ENCODE data around the gene OIP5. TPM values are rescaled to one million over a fixed set of nuclear protein-coding genes. Genes with fewer than 3 reads are reported as not detected.
"Not testable (repeated sequence)": the region's sequence is repeated elsewhere in the genome, so short reads cannot be mapped to it uniquely, and the experiment has no call there.

Gene OIP5
- total and polyA plus RNA-seq, 4 experiments from 2014 or later: 0.52 to 0.76 (median 0.71) TPM

- H3K4me1 ChIP-seq (ENCODE audit: insufficient read depth, low read length): peaks cover 29% of the 10 kb centered on the region
- H3K27me3 ChIP-seq (ENCODE audit: insufficient read depth, low read length): no peaks in the 10 kb centered on the region
- ChIA-PET POLR2A (ENCODE audit: partially characterized antibody) (interaction anchor here (0.9 to 1.9 kb wide), 6 partner anchors 10 to 328 kb away, joined by 3 to 16 read pairs (median 9); partner anchors contain the start of genes INO80 and MGA), CTCF (ENCODE audit: partially characterized antibody) (interaction anchor here (0.6 to 1.7 kb wide), 8 partner anchors 8 to 1146 kb away, joined by 3 to 6 read pairs (median 3); no protein-coding TSS in a partner anchor)
- no peaks in the 10 kb centered on the region for H3K36me3 ChIP-seq (ENCODE audit: insufficient read depth, low read length)
- peaks cover 0 to 12% of the 10 kb centered on the region in 2 donors for H3K36me3 Mint-ChIP-seq
- H3K4me3 ChIP-seq (ENCODE audit: low read length in 2 of 2): peak overlapping the region; percentile 88 to 89
- intact Hi-C loops (cut with micrococcal nuclease): loop anchor here (1.0 to 10.0 kb wide), 9 partner anchors 49 to 943 kb away; partner anchors contain the start of genes CHP1, DNAJC17, EXD1 and INO80
- H3K9me3 Mint-ChIP-seq: no peaks in the 10 kb centered on the region
- peaks cover 16 to 44% (median 28%) of the 10 kb centered on the region in 4 donors for H3K4me1 Mint-ChIP-seq
- peak overlapping the region; percentile 97 to 100 (median 99) for H3K4me3 Mint-ChIP-seq
- H3K27ac Mint-ChIP-seq: peak overlapping the region; percentile 23 to 95 (median 91)
- DNase-seq: no peak
- H3K27me3 Mint-ChIP-seq: no peaks in the 10 kb centered on the region
- no peaks in the 10 kb centered on the region for H3K9me3 ChIP-seq (ENCODE audit: control insufficient read depth in 1 of 2, low read length in 2 of 2)
- H3K27ac ChIP-seq (ENCODE audit: low read depth, low read length): peak overlapping the region; percentile 18
Measured at GRCh38 chr15:41331833-41332193, 578 bp downstream of the OIP5 start.

DNA sequence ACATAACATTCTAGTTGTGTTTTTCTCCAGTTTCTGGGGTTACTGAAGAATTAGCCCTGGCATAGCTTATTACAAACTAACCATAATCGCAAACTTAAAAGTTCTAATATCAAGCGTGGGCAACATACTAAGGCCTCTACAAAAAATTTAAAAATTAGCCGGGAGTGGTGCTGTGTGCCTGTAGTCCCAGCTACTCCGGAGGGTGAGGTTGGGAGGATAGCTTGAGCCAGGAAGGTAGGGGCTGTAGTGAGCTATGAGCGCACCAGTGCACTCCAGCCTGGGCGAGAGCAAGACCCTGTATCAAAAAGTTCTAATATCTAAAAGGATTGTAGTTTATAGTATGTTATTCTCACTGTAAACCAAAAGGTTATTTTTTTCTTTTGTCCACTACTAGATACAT, 1.1 kb downstream of the OIP5 start:
- Histone ChIP-seq H3K36me3 (ENCODE audit: insufficient read depth, low read length) (no peaks in the 10 kb centered on the region), H3K4me3 (ENCODE audit: low read length in 2 of 2) (peak overlapping the region in 1 of 2 donors; percentile 88), H3K9me3 (ENCODE audit: control insufficient read depth in 1 of 2, low read length in 2 of 2) (no peaks in the 10 kb centered on the region), H3K27ac (ENCODE audit: low read depth, low read length) (peak overlapping the region; percentile 18), H3K27me3 (ENCODE audit: insufficient read depth, low read length) (no peaks in the 10 kb centered on the region), H3K4me1 (ENCODE audit: insufficient read depth, low read length) (peaks cover 24% of the 10 kb centered on the region)
- Mint-ChIP-seq H3K27me3 (no peaks in the 10 kb centered on the region), H3K36me3 (peaks cover 0 to 12% of the 10 kb centered on the region in 2 donors), H3K4me1 (peaks cover 14 to 40% (median 25%) of the 10 kb centered on the region in 4 donors), H3K9me3 (no peaks in the 10 kb centered on the region), H3K4me3 (peak overlapping the region; percentile 97 to 100 (median 99)), H3K27ac (peak overlapping the region in 6 of 7 donors; percentile 79 to 95 (median 92))
- no peak for DNase-seq
- ChIA-PET CTCF (ENCODE audit: partially characterized antibody) (interaction anchor here (0.6 to 1.2 kb wide), 2 partner anchors 45 to 1145 kb away, joined by 3 read pairs; no protein-coding TSS in a partner anchor), POLR2A (ENCODE audit: partially characterized antibody) (no interaction called here)
- intact Hi-C loops (cut with micrococcal nuclease): loop anchor here (5.0 to 10.0 kb wide), 4 partner anchors 86 to 636 kb away; partner anchors contain the start of genes DNAJC17, RAD51, RTF1 and ZFYVE19

DNA sequence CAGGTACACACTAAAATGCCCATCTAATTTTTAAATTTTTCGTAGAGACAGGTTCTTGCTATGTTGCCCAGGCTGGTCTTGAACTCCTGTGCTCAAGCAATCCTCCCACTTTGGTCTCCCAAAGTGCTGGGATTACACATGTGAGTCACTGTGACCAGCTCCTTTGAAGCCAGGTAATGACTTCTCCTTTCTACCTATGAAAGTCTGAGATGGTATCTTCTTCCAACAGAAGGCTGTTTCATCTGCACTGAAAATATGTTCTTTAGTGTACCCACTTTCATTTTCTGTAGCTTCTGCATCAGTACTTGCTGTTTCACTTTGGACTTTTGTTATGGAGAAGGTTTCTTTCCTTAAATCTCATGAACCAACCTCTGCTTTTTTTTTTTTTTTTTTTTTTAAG, 8.8 kb downstream of the OIP5 start:
- intact Hi-C loops (cut with micrococcal nuclease): no loop called here
- Histone ChIP-seq H3K4me1 (ENCODE audit: insufficient read depth, low read length) (peaks cover 4% of the 10 kb centered on the region), H3K9me3 (ENCODE audit: control insufficient read depth in 1 of 2, low read length in 2 of 2) (no peaks in the 10 kb centered on the region), H3K27ac (ENCODE audit: low read depth, low read length) (no peak overlapping the region), H3K4me3 (ENCODE audit: low read length in 2 of 2) (no peak overlapping the region), H3K27me3 (ENCODE audit: insufficient read depth, low read length) (no peaks in the 10 kb centered on the region), H3K36me3 (ENCODE audit: insufficient read depth, low read length) (no peaks in the 10 kb centered on the region)
- DNase-seq: no peak
- Mint-ChIP-seq H3K27me3 (no peaks in the 10 kb centered on the region), H3K4me3 (no peak overlapping the region), H3K4me1 (no peaks in the 10 kb centered on the region), H3K9me3 (no peaks in the 10 kb centered on the region), H3K27ac (no peak overlapping the region), H3K36me3 (no peaks in the 10 kb centered on the region)
- POLR2A ChIA-PET (ENCODE audit: partially characterized antibody): interaction anchor here (0.7 kb wide), 1 partner anchor 9 kb away, joined by 3 read pairs; the partner anchor contains the start of genes NUSAP1 and OIP5
- CTCF ChIA-PET (ENCODE audit: partially characterized antibody): interaction anchor here (1.1 kb wide), 1 partner anchor 9 kb away, joined by 3 read pairs; the partner anchor contains the start of gene OIP5

DNA sequence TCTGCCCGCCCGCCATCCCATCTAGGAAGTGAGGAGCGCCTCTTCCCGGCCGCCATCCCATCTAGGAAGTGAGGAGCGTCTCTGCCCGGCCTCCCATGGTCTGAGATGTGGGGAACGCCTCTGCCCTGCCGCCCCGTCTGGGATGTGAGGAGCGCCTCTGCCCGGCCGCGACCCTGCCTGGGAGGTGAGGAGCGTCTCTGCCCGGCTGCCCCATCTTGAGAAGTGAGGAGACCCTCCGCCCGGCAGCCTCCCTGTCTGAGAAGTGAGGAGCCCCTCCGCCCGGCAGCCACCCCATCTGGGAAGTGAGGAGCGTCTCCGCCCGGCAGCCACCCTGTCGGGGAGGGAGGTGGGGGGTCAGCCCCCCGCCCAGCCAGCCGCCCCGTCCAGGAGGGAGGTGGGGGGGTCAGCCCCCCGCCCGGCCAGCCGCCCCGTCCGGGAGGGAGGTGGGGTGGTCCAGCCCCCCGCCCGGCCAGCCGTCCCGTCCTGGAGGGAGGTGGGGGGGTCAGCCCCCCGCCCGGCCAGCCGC, 11.5 kb downstream of the OIP5 start:
- H3K27me3 ChIP-seq (ENCODE audit: insufficient read depth, low read length); H3K27ac Mint-ChIP-seq; H3K27me3 Mint-ChIP-seq: not testable (repeated sequence)

GRCh38 chr15:41309226-41309905, 23.0 kb downstream of the OIP5 start:
- no peak overlapping the region for H3K4me3 Mint-ChIP-seq
- no peaks in the 10 kb centered on the region for H3K9me3 Mint-ChIP-seq
- intact Hi-C loops (cut with micrococcal nuclease): no loop called here
- Histone ChIP-seq H3K4me1 (ENCODE audit: insufficient read depth, low read length) (no peaks in the 10 kb centered on the region), H3K36me3 (ENCODE audit: insufficient read depth, low read length) (no peaks in the 10 kb centered on the region), H3K4me3 (ENCODE audit: low read length in 2 of 2) (no peak overlapping the region), H3K9me3 (ENCODE audit: control insufficient read depth in 1 of 2, low read length in 2 of 2) (no peaks in the 10 kb centered on the region), H3K27ac (ENCODE audit: low read depth, low read length) (no peak overlapping the region), H3K27me3 (ENCODE audit: insufficient read depth, low read length) (no peaks in the 10 kb centered on the region)
- peaks cover 0 to 5% (median 1%) of the 10 kb centered on the region in 4 donors for H3K4me1 Mint-ChIP-seq
- ChIA-PET CTCF (ENCODE audit: partially characterized antibody) (no interaction called here), POLR2A (ENCODE audit: partially characterized antibody) (no interaction called here)
- H3K27me3 Mint-ChIP-seq: no peaks in the 10 kb centered on the region
- no peak for DNase-seq
- H3K27ac Mint-ChIP-seq: no peak overlapping the region
- H3K36me3 Mint-ChIP-seq: peaks cover 5 to 12% of the 10 kb centered on the region in 2 donors

More for the DNA sequence above, 11.5 kb downstream of the OIP5 start:
- H3K36me3 ChIP-seq (ENCODE audit: insufficient read depth, low read length); H3K9me3 Mint-ChIP-seq; intact Hi-C loops (cut with micrococcal nuclease); H3K9me3 ChIP-seq (ENCODE audit: control insufficient read depth in 1 of 2, low read length in 2 of 2); H3K4me3 Mint-ChIP-seq; H3K27ac ChIP-seq (ENCODE audit: low read depth, low read length); DNase-seq; POLR2A ChIA-PET (ENCODE audit: partially characterized antibody); H3K4me1 ChIP-seq (ENCODE audit: insufficient read depth, low read length); H3K4me1 Mint-ChIP-seq; H3K4me3 ChIP-seq (ENCODE audit: low read length in 2 of 2); H3K36me3 Mint-ChIP-seq; CTCF ChIA-PET (ENCODE audit: partially characterized antibody): not testable (repeated sequence)

DNA sequence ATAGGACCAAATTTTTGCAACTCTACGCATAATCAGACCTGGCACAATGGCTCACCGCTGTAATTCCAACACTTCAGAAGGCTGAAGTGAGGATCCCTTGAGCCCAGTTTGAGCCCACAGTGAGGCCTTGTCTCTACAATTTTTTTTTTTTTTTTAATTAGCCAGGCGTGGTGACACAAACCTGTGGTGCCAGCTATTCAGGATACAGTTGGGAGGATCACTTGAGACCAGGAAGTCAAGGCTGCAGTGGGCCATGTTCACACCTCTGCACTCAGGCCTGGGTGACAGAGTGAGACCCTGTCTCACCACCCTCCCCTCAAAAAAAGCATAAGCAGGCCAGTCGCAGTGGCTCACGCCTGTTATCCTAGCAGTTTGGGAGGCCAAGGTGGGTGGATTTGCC, 24.7 kb downstream of the OIP5 start:
- no peak overlapping the region for H3K4me3 ChIP-seq (ENCODE audit: low read length in 2 of 2)
- H3K9me3 ChIP-seq (ENCODE audit: control insufficient read depth in 1 of 2, low read length in 2 of 2): no peaks in the 10 kb centered on the region
- no peak overlapping the region for H3K27ac ChIP-seq (ENCODE audit: low read depth, low read length)
- peaks cover 0 to 5% (median 3%) of the 10 kb centered on the region in 4 donors for H3K4me1 Mint-ChIP-seq
- H3K36me3 Mint-ChIP-seq: peaks cover under 1 to 6% of the 10 kb centered on the region in 2 donors
- no peaks in the 10 kb centered on the region for H3K27me3 ChIP-seq (ENCODE audit: insufficient read depth, low read length)
- no peak overlapping the region for H3K27ac Mint-ChIP-seq
- H3K27me3 Mint-ChIP-seq: no peaks in the 10 kb centered on the region
- ChIA-PET CTCF (ENCODE audit: partially characterized antibody) (no interaction called here), POLR2A (ENCODE audit: partially characterized antibody) (no interaction called here)
- H3K9me3 Mint-ChIP-seq: no peaks in the 10 kb centered on the region
- no peaks in the 10 kb centered on the region for H3K36me3 ChIP-seq (ENCODE audit: insufficient read depth, low read length)
- no peak for DNase-seq
- no peaks in the 10 kb centered on the region for H3K4me1 ChIP-seq (ENCODE audit: insufficient read depth, low read length)
- no peak overlapping the region for H3K4me3 Mint-ChIP-seq
- intact Hi-C loops (cut with micrococcal nuclease): no loop called here

DNA sequence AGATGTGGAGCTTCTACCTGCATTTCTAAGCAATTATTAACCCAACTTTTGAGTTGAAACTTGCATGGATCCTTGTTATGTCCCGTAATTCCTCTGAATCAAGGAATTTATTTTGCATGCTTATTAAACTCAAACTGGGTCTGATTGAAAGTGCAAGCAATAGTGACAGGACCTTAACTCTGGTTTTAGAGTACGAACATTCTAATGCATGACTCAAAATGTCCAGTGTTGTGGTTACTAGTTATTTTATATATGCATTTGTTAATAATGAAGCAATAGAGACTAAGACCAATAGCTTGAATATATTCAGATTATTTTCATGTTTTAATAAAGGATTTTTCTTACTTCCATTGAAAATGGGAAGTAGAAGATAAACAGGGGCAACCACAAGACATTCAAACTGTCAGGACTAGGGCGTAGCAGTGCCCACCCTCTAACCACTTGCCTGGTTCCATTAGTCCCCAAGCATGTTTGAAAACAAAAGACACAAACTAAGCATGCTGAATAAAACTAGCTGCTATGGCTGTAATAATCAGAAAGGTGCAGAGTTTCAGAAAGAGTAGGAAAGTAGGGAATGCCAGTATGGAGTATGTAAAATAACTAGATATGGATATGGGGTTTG, 28.1 kb downstream of the OIP5 start:
- Mint-ChIP-seq H3K9me3 (no peaks in the 10 kb centered on the region), H3K27me3 (no peaks in the 10 kb centered on the region), H3K4me1 (peaks cover 6 to 11% (median 9%) of the 10 kb centered on the region in 4 donors), H3K4me3 (no peak overlapping the region), H3K27ac (peak overlapping the region in 2 of 7 donors; percentile 14 to 27), H3K36me3 (peaks cover 6 to 11% of the 10 kb centered on the region in 2 donors)
- H3K4me1 ChIP-seq (ENCODE audit: insufficient read depth, low read length): no peaks in the 10 kb centered on the region
- no peak overlapping the region for H3K4me3 ChIP-seq (ENCODE audit: low read length in 2 of 2)
- CTCF ChIA-PET (ENCODE audit: partially characterized antibody): no interaction called here
- POLR2A ChIA-PET (ENCODE audit: partially characterized antibody): no interaction called here
- H3K36me3 ChIP-seq (ENCODE audit: insufficient read depth, low read length): peaks cover 4% of the 10 kb centered on the region
- no peaks in the 10 kb centered on the region for H3K27me3 ChIP-seq (ENCODE audit: insufficient read depth, low read length)
- H3K9me3 ChIP-seq (ENCODE audit: control insufficient read depth in 1 of 2, low read length in 2 of 2): no peaks in the 10 kb centered on the region
- intact Hi-C loops (cut with micrococcal nuclease): no loop called here
- DNase-seq: no peak
- H3K27ac ChIP-seq (ENCODE audit: low read depth, low read length): no peak overlapping the region
